HG02943 (cell line): Measurements from ENCODE around the gene EDARADD.
"Not testable (repeated sequence)": the region's sequence is repeated elsewhere in the genome, so short reads cannot be mapped to it uniquely, and the experiment has no call there.

ENCODE experiments used
- ATAC-seq: cut with Tn5 transposase; IDR thresholded peaks from one replicate; pipeline ENCODE4 v1.9.1; 2021; ENCODE audit warnings: mild to moderate bottlenecking, low read depth, moderate library complexity; ENCODE audit not compliant: unreplicated experiment

EDARADD gene

GRCh38 chr1:236480758-236481436 is 86.8 kb downstream of the EDARADD start:
- no peak for ATAC-seq

- ATAC-seq, result no peak
Measured at GRCh38 chr1:236484310-236484971, 90.4 kb downstream of the EDARADD start.

GRCh38 chr1:236486356-236487002 is 92.4 kb downstream of the EDARADD start:
- ATAC-seq, result no peak

GRCh38 chr1:236489161-236489560 is 95.1 kb downstream of the EDARADD start:
- not testable (repeated sequence) for ATAC-seq

- no peak for ATAC-seq
Measured at GRCh38 chr1:236489710-236490377, 95.8 kb downstream of the EDARADD start.

GRCh38 chr1:236491469-236492136 is 97.5 kb downstream of the EDARADD start:
- ATAC-seq, result no peak

GRCh38 chr1:236492378-236492777 is 98.3 kb downstream of the EDARADD start:
- no peak for ATAC-seq

- ATAC-seq, result no peak
Measured at GRCh38 chr1:236494082-236494481, 100.0 kb downstream of the EDARADD start.

- ATAC-seq, result no peak
Measured at GRCh38 chr1:236494586-236495466, 100.7 kb downstream of the EDARADD start.

- ATAC-seq, result no peak
Measured at GRCh38 chr1:236495467-236496112, 101.5 kb downstream of the EDARADD start.

GRCh38 chr1:236497908-236498307 is 103.8 kb downstream of the EDARADD start:
- no peak for ATAC-seq

- no peak for ATAC-seq
Measured at GRCh38 chr1:236501093-236501492, 107.0 kb downstream of the EDARADD start.

GRCh38 chr1:236502579-236502971 is 108.5 kb downstream of the EDARADD start:
- ATAC-seq, result no peak

GRCh38 chr1:236502972-236503639 is 109.0 kb downstream of the EDARADD start:
- ATAC-seq, result no peak

- ATAC-seq, result not testable (repeated sequence)
Measured at GRCh38 chr1:236504338-236504737, 110.3 kb downstream of the EDARADD start.

GRCh38 chr1:236507022-236507700 is 113.1 kb downstream of the EDARADD start:
- ATAC-seq, result no peak

- ATAC-seq, result no peak
Measured at GRCh38 chr1:236508593-236509027, 114.5 kb downstream of the EDARADD start.

GRCh38 chr1:236509203-236509602 is 115.1 kb downstream of the EDARADD start:
- no peak for ATAC-seq
